ENCODE results near the gene NOS1AP. TPM values are rescaled to one million over a fixed set of nuclear protein-coding genes. Genes with fewer than 3 reads are reported as not detected.
"Not testable (repeated sequence)": the region's sequence is repeated elsewhere in the genome, so short reads cannot be mapped to it uniquely, and the experiment has no call there.

The NOS1AP gene
- total RNA-seq, 4 donors from 2014 or later: 8.5 to 34.8 (median 14.1) TPM

GRCh38 chr1:162062542-162063015 is 6.9 kb upstream of the NOS1AP start:
- no peak overlapping the region for H3K27ac ChIP-seq
- DNase-seq: no peak

DNA sequence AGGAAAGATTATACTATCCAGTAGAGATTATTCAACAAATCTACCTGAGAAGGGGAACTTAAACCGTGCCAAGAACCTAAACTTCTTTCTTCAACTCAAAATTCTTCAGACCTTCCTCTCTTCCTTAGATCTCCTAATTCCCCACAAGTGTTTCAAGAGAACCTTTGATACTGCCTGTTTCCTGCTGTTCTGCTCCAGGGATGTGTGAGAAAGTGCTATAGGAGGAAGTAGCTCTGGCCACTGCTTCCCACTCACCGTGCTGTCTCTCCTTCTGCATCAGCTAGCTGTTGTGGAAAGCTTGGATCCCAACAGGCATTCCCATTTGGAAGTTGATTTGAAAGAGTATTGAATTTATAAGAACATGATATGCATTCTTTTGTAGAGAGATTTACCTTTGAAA is 4.5 kb upstream of the NOS1AP start:
- in situ Hi-C loops (cut with MboI; ENCODE audit: low pct_ligation_motif_present in 1 of 4, low pct_unique_long_range_greater_than_20kb in 1 of 4, low sequenced_read_pairs in 3 of 4): no loop called here
- no peak overlapping the region for H3K27ac ChIP-seq
- H3K36me3 ChIP-seq: no peaks in the 10 kb centered on the region
- peaks cover 2% of the 10 kb centered on the region for H3K27me3 ChIP-seq
- intact Hi-C loops (cut with DNase I; ENCODE audit: low total_unique reads): no loop called here
- no peak for TF ChIP-seq POLR2AphosphoS5 (IDR thresholded peaks at IDR 0.05)
- TF ChIP-seq EP300 (IDR thresholded peaks at IDR 0.05; ENCODE audit: low read depth): no peak
- TF ChIP-seq POLR2A (IDR thresholded peaks at IDR 0.05): no peak
- no peak for TF ChIP-seq CTCF (IDR thresholded peaks at IDR 0.05)
- H3K4me3 ChIP-seq: no peak overlapping the region
- WGBS, 2 donors (ENCODE audit: low coverage in 1 of 2): 42 to 64% methylated on average over 2 of the region's 2 CpGs
- peaks cover 0 to 17% (median 12%) of the 10 kb centered on the region in 4 donors for H3K4me1 ChIP-seq
- no peak for DNase-seq
- no peaks in the 10 kb centered on the region for H3K9me3 ChIP-seq

More at GRCh38 chr1:162062542-162063015, 6.9 kb upstream of the NOS1AP start:
- intact Hi-C loops (cut with DNase I; ENCODE audit: low total_unique reads): no loop called here
- H3K4me1 ChIP-seq: peaks cover 0 to 12% (median 7%) of the 10 kb centered on the region in 4 donors
- 73 to 79% methylated on average over 3 to 4 of the region's 4 CpGs for WGBS, 2 donors (ENCODE audit: low coverage in 1 of 2)
- no peaks in the 10 kb centered on the region for H3K27me3 ChIP-seq
- no peaks in the 10 kb centered on the region for H3K9me3 ChIP-seq
- H3K36me3 ChIP-seq: no peaks in the 10 kb centered on the region
- TF ChIP-seq POLR2A (IDR thresholded peaks at IDR 0.05): no peak
- no peak for TF ChIP-seq POLR2AphosphoS5 (IDR thresholded peaks at IDR 0.05)
- TF ChIP-seq CTCF (IDR thresholded peaks at IDR 0.05): no peak
- TF ChIP-seq EP300 (IDR thresholded peaks at IDR 0.05; ENCODE audit: low read depth): no peak
- in situ Hi-C loops (cut with MboI; ENCODE audit: low pct_ligation_motif_present in 1 of 4, low pct_unique_long_range_greater_than_20kb in 1 of 4, low sequenced_read_pairs in 3 of 4): no loop called here
- H3K4me3 ChIP-seq: no peak overlapping the region

GRCh38 chr1:162066836-162067235 is 2.7 kb upstream of the NOS1AP start:
- H3K27me3 ChIP-seq; intact Hi-C loops (cut with DNase I; ENCODE audit: low total_unique reads): not testable (repeated sequence)
- WGBS, 2 donors (ENCODE audit: low coverage in 1 of 2): 83 to 84% methylated on average over 1 to 4 of the region's 4 CpGs

DNA sequence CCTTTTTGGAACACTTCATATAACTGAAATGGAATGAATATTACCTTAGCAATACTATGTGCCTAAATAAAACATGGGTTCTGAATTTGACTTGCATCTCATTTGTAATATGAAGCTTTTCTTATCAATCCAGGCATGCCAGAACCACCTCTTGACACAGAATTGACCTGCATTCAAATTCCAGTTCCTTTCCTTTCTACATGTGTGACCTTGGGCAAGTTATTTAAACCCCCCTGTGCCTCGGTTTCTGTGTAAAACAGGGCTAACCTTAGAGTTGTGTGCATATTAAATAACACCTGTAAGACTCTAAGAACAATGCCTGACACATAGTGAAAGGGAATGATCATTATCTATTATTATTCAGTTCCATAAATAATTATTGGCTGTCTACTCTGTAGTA is 2.0 kb upstream of the NOS1AP start:
- H3K9me3 ChIP-seq: no peaks in the 10 kb centered on the region
- H3K4me3 ChIP-seq: no peak overlapping the region
- H3K4me1 ChIP-seq: peaks cover 0 to 37% (median 15%) of the 10 kb centered on the region in 4 donors
- TF ChIP-seq POLR2AphosphoS5 (IDR thresholded peaks at IDR 0.05): no peak
- no peak for TF ChIP-seq CTCF (IDR thresholded peaks at IDR 0.05)
- no peak for DNase-seq
- H3K27ac ChIP-seq: no peak overlapping the region
- H3K27me3 ChIP-seq: peaks cover 6% of the 10 kb centered on the region
- intact Hi-C loops (cut with DNase I; ENCODE audit: low total_unique reads) (no loop called here), in situ Hi-C loops (cut with MboI; ENCODE audit: low pct_ligation_motif_present in 1 of 4, low pct_unique_long_range_greater_than_20kb in 1 of 4, low sequenced_read_pairs in 3 of 4) (no loop called here)
- WGBS, 2 donors (ENCODE audit: low coverage in 1 of 2): 52 to 92% methylated on average over 1 of the region's 1 CpG
- no peaks in the 10 kb centered on the region for H3K36me3 ChIP-seq

More at GRCh38 chr1:162066836-162067235, 2.7 kb upstream of the NOS1AP start:
- H3K9me3 ChIP-seq; H3K36me3 ChIP-seq; H3K27ac ChIP-seq; H3K4me3 ChIP-seq; in situ Hi-C loops (cut with MboI; ENCODE audit: low pct_ligation_motif_present in 1 of 4, low pct_unique_long_range_greater_than_20kb in 1 of 4, low sequenced_read_pairs in 3 of 4); DNase-seq: not testable (repeated sequence)
- H3K4me1 ChIP-seq: peaks cover 0 to 34% (median 14%) of the 10 kb centered on the region in 4 donors

GRCh38 chr1:162068301-162068700 is 1.2 kb upstream of the NOS1AP start:
- TF ChIP-seq CTCF (IDR thresholded peaks at IDR 0.05) (no peak), POLR2AphosphoS5 (IDR thresholded peaks at IDR 0.05) (no peak), EP300 (IDR thresholded peaks at IDR 0.05; ENCODE audit: low read depth) (no peak), POLR2A (IDR thresholded peaks at IDR 0.05) (no peak)
- peaks cover 6% of the 10 kb centered on the region for H3K27me3 ChIP-seq
- intact Hi-C loops (cut with DNase I; ENCODE audit: low total_unique reads): no loop called here
- no peaks in the 10 kb centered on the region for H3K9me3 ChIP-seq
- H3K4me3 ChIP-seq: no peak overlapping the region
- peaks cover 0 to 38% (median 14%) of the 10 kb centered on the region in 4 donors for H3K4me1 ChIP-seq
- no peak for DNase-seq
- in situ Hi-C loops (cut with MboI; ENCODE audit: low pct_ligation_motif_present in 1 of 4, low pct_unique_long_range_greater_than_20kb in 1 of 4, low sequenced_read_pairs in 3 of 4): no loop called here
- no peak overlapping the region for H3K27ac ChIP-seq
- H3K36me3 ChIP-seq: no peaks in the 10 kb centered on the region
- 77 to 96% methylated on average over 3 to 4 of the region's 4 CpGs for WGBS, 2 donors (ENCODE audit: low coverage in 1 of 2)

Measured in transverse colon (tissue), 4 donors.